Measurements from ENCODE around the gene HOXD10.
A peak's percentile ranks its signal among the peaks of the same experiment; 100 is the strongest.

HOXD10 gene

DNA sequence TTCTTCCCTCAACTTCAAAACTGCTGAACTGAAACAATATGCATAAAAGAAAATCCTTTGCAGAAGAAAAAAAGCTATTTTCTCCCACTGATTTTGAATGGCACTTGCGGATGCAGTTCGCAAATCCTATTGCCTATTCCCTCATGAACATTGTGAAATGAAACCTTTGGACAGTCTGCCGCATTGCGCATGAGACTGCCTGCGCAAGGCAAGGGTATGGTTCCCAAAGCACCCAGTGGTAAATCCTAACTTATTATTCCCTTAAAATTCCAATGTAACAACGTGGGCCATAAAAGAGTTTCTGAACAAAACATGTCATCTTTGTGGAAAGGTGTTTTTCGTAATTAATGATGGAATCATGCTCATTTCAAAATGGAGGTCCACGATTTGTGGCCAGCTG lies 21.3 kb downstream of the HOXD10 start:
- no peak for DNase-seq (ENCODE audit: low read depth)
- no peak overlapping the region for H3K4me3 ChIP-seq (ENCODE audit: low read depth, low read length)
- TF ChIP-seq MAX (IDR thresholded peaks at IDR 0.05; ENCODE audit: low read depth, low read length) (no peak), MYC (IDR thresholded peaks at IDR 0.05; ENCODE audit: low read depth, low read length) (no peak), POLR2A (IDR thresholded peaks at IDR 0.05; ENCODE audit: extremely low read depth, insufficient read length) (no peak)
- TF ChIP-seq, protein P1, sequence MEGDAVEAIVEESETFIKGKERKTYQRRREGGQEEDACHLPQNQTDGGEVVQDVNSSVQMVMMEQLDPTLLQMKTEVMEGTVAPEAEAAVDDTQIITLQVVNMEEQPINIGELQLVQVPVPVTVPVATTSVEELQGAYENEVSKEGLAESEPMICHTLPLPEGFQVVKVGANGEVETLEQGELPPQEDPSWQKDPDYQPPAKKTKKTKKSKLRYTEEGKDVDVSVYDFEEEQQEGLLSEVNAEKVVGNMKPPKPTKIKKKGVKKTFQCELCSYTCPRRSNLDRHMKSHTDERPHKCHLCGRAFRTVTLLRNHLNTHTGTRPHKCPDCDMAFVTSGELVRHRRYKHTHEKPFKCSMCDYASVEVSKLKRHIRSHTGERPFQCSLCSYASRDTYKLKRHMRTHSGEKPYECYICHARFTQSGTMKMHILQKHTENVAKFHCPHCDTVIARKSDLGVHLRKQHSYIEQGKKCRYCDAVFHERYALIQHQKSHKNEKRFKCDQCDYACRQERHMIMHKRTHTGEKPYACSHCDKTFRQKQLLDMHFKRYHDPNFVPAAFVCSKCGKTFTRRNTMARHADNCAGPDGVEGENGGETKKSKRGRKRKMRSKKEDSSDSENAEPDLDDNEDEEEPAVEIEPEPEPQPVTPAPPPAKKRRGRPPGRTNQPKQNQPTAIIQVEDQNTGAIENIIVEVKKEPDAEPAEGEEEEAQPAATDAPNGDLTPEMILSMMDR (IDR thresholded peaks at IDR 0.05; ENCODE audit: low read depth, low read length), result no peak

DNA sequence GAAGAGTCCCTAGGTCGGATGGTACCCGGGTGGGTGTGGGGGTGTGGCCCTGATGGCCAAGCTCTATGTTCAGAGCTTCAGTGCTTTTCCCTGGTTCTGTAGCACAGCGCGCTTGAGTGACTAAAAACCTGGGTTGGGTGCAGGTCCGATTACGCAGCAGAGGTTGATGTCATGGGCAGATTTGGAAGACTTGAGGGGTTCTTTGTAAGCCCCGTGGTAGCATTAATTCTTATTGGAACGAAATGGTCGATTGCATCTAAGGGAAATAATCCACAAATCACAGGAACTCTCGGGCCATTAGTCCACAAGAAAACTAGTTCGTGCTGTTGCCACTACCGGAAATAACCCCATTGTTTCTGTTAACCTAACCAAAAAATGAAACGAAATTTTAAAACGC lies 21.9 kb downstream of the HOXD10 start:
- DNase-seq (ENCODE audit: low read depth), result no peak
- no peak for TF ChIP-seq MYC (IDR thresholded peaks at IDR 0.05; ENCODE audit: low read depth, low read length)
- no peak for TF ChIP-seq MAX (IDR thresholded peaks at IDR 0.05; ENCODE audit: low read depth, low read length)
- TF ChIP-seq, protein P1 (IDR thresholded peaks at IDR 0.05; ENCODE audit: low read depth, low read length), result no peak
- TF ChIP-seq POLR2A (IDR thresholded peaks at IDR 0.05; ENCODE audit: extremely low read depth, insufficient read length), result no peak
- H3K4me3 ChIP-seq (ENCODE audit: low read depth, low read length), result no peak overlapping the region

- no peak for DNase-seq (ENCODE audit: low read depth)
- H3K4me3 ChIP-seq (ENCODE audit: low read depth, low read length), result no peak overlapping the region
- TF ChIP-seq MAX (IDR thresholded peaks at IDR 0.05; ENCODE audit: low read depth, low read length), result no peak
- TF ChIP-seq, protein P1 (IDR thresholded peaks at IDR 0.05; ENCODE audit: low read depth, low read length), result no peak
- TF ChIP-seq MYC (IDR thresholded peaks at IDR 0.05; ENCODE audit: low read depth, low read length), result no peak
- TF ChIP-seq POLR2A (IDR thresholded peaks at IDR 0.05; ENCODE audit: extremely low read depth, insufficient read length), result no peak
These were observed 22.5 kb downstream of the HOXD10 start for GRCh38 chr2:176138923-176139660.

GRCh38 chr2:176139661-176140512 lies 23.3 kb downstream of the HOXD10 start:
- DNase-seq (ENCODE audit: low read depth), result no peak
- TF ChIP-seq MYC (IDR thresholded peaks at IDR 0.05; ENCODE audit: low read depth, low read length) (no peak), POLR2A (IDR thresholded peaks at IDR 0.05; ENCODE audit: extremely low read depth, insufficient read length) (no peak), MAX (IDR thresholded peaks at IDR 0.05; ENCODE audit: low read depth, low read length) (no peak)
- TF ChIP-seq, protein P1 (IDR thresholded peaks at IDR 0.05; ENCODE audit: low read depth, low read length), result no peak
- H3K4me3 ChIP-seq (ENCODE audit: low read depth, low read length), result no peak overlapping the region

DNA sequence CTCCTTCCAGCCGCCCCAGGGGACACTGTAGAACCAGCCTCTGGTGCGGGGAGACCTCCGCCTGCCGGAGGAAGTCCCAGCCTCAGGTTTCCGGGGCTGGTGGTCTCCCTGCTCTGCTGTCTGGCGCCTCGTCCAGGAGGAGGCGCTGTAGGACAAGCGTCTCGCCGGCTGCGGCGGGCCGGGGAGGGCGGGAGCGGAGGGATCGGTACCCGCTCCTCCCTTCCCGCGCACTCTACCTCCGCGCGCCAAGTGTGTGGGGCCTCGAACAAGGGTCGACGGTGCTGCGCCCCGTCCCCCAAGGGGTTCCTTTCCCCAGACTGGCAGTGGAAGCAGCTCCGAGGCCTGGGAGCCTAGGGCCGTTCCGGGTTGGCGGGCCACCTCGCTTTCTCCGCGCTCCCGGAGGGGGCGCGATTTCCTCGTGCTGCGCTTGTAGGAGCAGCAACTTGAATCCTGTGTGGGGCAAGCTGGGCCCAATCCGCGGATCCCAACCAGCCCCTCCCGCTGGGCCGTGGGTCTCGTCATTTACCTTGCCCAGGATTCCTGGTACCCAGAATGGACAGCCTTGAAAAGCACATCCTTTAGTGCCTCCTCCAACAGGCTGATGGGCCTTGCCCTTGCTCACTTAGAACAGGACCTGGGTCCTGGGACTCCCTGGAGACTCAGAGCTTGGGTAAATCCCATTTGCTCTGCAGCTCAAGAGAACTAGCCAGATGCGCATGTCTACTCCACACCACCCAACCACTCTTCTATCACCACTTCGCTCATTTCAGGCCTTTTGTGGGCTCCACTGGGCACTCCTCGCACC lies 24.1 kb downstream of the HOXD10 start:
- peak; percentile 83 for DNase-seq (ENCODE audit: low read depth)
- TF ChIP-seq POLR2A (IDR thresholded peaks at IDR 0.05; ENCODE audit: extremely low read depth, insufficient read length), result no peak
- TF ChIP-seq, protein P1 (IDR thresholded peaks at IDR 0.05; ENCODE audit: low read depth, low read length), result peak; percentile 83
- no peak overlapping the region for H3K4me3 ChIP-seq (ENCODE audit: low read depth, low read length)

All from NB4 (cell line).